HG03103 (cell line): ENCODE data around the gene IKZF1.

Experiments
- ATAC-seq: cut with Tn5 transposase; IDR thresholded peaks from one replicate; pipeline ENCODE4 v1.9.1; 2021; ENCODE audit warnings: low read depth; ENCODE audit not compliant: unreplicated experiment

The IKZF1 gene

DNA sequence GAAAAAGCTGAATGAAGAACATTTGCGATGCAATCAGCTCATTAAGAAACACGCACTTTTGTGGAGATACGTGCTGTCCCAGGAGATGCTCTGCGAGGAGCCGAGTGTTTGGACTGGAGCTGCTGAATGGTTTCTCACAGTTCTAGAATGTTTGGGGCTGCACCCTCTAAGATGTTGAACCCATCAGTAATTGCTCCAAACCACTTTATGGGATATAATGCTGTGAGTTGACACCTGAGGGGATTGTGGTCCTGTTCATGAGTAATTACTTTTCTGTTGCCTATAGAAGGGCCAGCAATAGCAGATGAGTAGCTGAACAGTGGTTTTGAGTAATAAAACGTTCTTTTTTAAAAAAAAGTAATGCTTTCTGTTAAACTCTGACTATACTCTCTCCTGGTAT, 63.1 kb downstream of the IKZF1 start:
- ATAC-seq = no peak

DNA sequence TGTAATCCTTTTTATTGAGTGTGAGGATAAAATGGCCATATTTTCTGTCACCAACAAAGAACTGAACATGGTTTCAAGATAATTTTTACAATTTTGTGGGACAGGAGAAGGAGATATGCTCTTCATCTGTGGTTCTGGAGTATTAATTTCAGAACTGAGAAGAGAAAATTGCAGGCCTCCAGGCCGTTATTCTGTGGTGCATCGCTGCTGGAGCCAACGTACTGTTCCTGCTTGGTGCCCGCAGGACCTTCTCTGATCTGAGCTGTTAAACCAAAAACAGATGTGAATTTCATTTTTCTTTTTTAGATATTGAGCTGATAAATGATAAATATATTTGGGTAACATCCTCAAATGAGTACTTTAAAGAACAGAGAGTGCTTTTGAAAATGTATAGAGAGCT, 63.9 kb downstream of the IKZF1 start:
- no peak for ATAC-seq

DNA sequence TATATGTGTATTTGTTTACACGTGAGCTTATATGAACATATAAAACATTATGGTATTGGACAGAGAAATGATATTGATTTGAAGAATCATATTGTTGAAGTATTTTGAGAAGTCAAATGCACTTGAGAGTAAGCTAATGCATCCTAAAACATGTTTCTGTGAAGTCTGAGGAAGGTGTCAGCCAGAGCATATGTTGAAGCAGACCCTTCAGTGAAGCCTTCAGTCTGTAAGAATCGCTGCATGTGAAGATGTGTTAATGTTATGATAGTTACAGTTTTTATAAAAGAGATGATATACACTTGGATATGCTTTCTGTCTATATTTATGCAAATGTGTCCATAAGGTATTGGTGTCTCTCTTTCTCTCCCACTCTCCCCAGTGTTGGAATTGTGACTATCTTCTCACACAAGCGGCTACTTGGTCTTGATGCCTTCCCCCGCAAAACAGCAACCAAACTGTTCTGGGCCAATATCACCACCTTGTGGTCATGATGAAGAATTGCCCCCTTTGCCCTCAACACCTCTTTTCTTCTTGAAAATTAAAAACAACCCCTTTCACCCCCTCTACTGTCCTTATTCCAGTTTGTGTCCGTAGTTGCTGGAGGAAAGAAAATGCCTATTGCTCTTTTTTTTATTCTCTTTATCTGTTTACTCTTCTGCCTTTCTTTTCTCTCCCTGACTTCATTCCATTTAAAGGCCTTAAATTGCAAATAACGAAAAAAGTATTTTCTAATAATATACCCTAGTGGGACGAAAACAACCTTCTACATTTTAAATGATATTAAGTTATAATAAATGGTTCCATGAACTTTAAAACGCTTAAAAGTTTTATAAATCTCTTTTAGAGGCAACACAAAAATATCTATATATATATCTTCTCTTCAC, 64.9 kb downstream of the IKZF1 start:
- ATAC-seq = no peak

- ATAC-seq = no peak
Observed at GRCh38 chr7:50370884-50371283, 66.4 kb downstream of the IKZF1 start.

GRCh38 chr7:50371551-50372021, 67.1 kb downstream of the IKZF1 start:
- ATAC-seq = no peak

GRCh38 chr7:50372923-50373322, 68.4 kb downstream of the IKZF1 start:
- ATAC-seq = no peak

- ATAC-seq = no peak
Observed at GRCh38 chr7:50376056-50376820, 71.7 kb downstream of the IKZF1 start.

DNA sequence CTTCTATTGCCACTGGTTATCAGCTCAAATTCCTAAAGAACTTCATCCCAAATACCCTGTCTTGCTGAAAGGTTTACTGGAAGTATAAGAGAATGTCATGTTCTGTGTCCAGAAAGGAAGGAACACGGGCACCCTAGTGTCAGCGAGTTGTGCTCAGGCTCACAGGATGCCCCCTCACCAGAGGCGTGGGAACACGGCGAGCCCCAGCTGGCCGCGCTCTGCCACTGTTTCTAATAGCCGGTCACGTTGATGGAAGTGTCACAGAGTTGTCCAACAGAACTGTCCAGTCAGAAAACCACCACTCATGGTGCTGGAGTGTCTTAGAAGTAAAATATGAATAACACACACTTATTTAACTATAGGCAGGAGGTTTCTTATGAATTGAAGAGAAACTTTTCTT, 72.8 kb downstream of the IKZF1 start:
- no peak for ATAC-seq

GRCh38 chr7:50379082-50379481, 74.6 kb downstream of the IKZF1 start:
- no peak for ATAC-seq

DNA sequence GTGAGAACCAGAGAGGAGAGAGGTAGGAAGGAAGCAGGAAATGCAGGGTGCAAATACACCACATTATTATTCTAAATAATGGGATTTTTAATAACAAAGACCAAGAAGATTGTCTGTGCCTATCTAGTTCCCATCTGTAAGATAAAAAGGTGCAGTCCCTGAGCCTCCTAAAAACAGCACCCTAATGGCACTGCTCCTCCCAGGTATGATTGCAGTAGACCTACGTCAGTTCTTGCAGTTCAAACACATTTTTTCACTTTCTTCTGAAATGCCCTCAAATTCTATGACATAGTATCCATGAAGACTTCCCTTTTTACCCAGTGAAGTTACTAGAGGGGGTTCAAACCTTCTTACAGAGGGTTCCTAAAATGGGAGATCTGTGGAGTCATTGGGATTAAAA, 75.0 kb downstream of the IKZF1 start:
- ATAC-seq = no peak

GRCh38 chr7:50382455-50382854, 77.9 kb downstream of the IKZF1 start:
- no peak for ATAC-seq

GRCh38 chr7:50387351-50387750, 82.8 kb downstream of the IKZF1 start:
- ATAC-seq = no peak

GRCh38 chr7:50389961-50390360, 85.4 kb downstream of the IKZF1 start:
- ATAC-seq = no peak

GRCh38 chr7:50391386-50391785, 86.9 kb downstream of the IKZF1 start:
- no peak for ATAC-seq

DNA sequence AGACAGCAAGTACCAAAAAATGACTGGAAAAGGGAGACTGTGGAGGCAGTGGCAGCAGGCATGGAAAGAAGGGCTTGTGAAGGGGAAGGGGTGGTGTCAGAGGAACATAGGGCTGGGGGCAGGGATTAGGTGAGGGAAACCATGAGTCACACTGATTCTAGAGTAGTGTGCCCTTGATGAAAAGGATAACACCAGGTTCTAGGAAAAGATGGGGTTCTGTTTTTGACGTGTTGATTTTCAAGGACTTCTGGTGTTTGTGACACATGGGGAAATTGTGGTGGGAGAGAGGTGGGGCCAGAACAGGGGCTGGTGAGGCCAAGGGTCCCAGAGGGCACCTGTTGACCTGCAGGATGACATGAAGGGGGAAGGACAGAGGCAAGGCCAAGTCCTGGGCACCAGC, 88.6 kb downstream of the IKZF1 start:
- ATAC-seq = no peak

DNA sequence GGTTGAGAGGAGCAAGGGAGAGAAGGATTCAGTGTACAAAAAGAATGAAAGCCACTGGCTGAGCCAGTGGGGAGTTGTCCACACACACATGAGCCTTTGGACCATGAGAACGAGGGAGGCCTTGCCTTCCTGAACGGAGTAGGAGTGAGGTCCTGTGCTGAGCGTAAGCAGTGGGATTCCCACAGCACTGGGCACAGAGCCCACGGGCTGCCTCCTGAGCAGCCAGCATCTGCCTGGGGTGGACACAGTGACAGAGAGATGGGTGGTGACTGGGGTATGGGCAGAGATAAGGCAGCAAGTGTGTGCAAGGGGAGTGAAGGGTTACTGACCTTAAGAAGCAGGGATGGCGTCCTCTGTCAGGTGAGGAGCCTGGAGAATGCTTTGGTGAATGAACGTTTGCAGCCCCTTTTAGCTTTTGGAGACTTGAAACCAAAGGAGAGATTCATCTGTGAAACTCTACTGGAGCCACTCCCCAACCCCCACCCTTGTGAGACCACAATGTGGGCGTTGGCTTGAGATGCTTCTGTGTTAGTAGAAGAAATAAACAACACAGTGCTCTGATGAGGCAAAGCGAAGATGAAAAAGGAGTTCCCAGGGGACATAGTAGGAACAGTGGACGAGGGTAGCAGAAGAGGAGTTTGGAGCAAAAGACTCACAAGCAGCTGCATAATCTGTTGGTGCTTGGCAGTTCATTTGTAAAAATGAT, 89.2 kb downstream of the IKZF1 start:
- peak; percentile 57 for ATAC-seq

GRCh38 chr7:50394315-50394714, 89.8 kb downstream of the IKZF1 start:
- ATAC-seq = no peak

DNA sequence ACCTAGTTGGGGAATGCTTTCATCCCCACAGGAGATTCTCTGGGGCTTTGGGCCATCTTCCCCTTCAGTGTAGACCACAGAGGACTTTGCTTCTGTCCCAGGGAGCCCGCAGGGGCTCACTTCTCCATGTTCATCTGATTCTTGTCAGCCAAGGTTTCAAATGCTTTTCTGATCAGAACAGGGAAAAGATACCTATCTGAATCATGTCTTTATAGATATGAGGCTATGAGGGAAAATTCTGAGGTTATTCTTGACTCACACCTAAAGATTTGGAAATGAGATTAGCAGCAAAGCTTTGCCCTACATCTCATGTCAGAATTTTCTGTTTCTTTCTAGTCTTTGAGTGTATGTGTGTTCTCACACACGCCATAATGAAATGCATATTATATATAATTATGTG, 92.3 kb downstream of the IKZF1 start:
- ATAC-seq = no peak

DNA sequence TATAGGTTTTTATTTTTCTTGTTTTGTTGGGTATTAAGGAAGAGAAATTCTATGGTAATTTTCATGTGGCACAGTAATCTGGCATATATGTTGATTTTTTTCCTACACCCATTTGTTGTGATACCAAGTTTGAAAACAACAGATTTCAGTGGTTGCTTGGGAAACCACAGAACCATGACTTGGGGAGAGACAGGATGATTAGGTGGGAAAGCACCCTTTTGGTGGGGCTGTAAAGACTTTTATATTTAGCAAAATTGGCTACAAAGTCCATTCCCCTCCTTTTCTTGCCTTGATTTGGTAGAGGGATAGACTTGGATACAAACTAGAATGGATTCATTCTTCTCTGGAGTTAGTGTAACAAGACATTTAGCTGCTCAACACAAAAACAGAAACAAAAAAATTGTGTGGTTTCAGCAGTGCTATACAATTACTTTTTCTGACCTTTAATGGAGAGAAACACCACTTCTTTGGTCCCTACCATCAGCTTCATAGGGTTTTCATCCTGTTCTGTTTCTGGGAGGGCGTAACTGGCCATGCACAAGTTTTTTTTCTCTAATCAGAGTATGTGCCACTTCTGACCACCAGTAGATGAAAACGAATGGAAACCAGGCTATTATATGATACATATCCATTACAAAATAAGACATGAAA, 92.9 kb downstream of the IKZF1 start:
- ATAC-seq = peak; percentile 43

- no peak for ATAC-seq
Observed at GRCh38 chr7:50397971-50398324, 93.4 kb downstream of the IKZF1 start.

DNA sequence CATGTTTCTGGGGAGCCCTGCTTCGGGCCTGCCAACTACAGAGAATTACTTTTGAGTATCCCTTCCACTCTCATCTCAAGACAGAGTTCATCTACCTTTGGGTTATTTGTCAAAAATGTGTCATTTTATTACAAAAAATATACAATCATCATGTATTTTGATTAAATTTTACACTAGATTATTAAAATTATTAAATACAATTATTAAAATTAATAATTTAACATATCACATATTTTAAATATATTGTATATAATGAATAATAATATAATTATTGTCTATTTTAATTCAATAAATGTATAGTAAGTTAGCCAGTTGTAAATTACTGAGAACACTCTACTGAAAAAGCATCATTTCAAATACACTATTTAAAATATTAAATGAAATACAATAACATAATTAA, 94.7 kb downstream of the IKZF1 start:
- no peak for ATAC-seq
